DOHH2 (cell line): ENCODE measurements around the gene MGARP.

Source experiments
- H3F3A ChIP-seq: fragments of 200-600 bp; sonication (generic), shearing (Covaris generic); 2 replicates; pipeline ENCODE4 v1.6.0; 2016; ENCODE audit warnings: antibody characterized with exemption, mild to moderate bottlenecking; ENCODE audit not compliant: control insufficient read depth, insufficient read depth
- H3K27ac ChIP-seq: fragments of 200-600 bp; sonication (generic); 2 replicates; pipeline ENCODE4 v1.5.1; 2014; ENCODE audit warnings: low read depth, mild to moderate bottlenecking, low read length, moderate library complexity
- H3K27me3 ChIP-seq: fragments of 200-600 bp; sonication (generic); 2 replicates; pipeline ENCODE4 v1.6.1; 2014; ENCODE audit warnings: mild to moderate bottlenecking, low read length, mixed read lengths; ENCODE audit not compliant: control insufficient read depth
- H3K36me3 ChIP-seq: fragments of 200-600 bp; sonication (generic); 2 replicates; pipeline ENCODE4 v1.6.1; 2014; ENCODE audit warnings: mild to moderate bottlenecking, low read length, moderate library complexity, mixed read lengths; ENCODE audit not compliant: control insufficient read depth
- H3K4me1 ChIP-seq: fragments of 200-600 bp; sonication (generic); 2 replicates; pipeline ENCODE4 v1.6.1; 2014; ENCODE audit warnings: mild to moderate bottlenecking, low read length, mixed read lengths; ENCODE audit not compliant: control insufficient read depth
- H3K4me2 ChIP-seq: fragments of 200-600 bp; sonication (generic); 2 replicates; pipeline ENCODE4 v1.6.0; 2014; ENCODE audit warnings: mild to moderate bottlenecking, low read length, moderate library complexity
- H3K4me3 ChIP-seq: fragments of 200-600 bp; sonication (generic); 2 replicates; pipeline ENCODE4 v1.5.1; 2014; ENCODE audit warnings: mild to moderate bottlenecking, low read length, mixed read lengths
- H3K79me2 ChIP-seq: fragments of 200-600 bp; sonication (generic); 2 replicates; pipeline ENCODE4 v1.6.1; 2014; ENCODE audit warnings: mild to moderate bottlenecking, low read length, mixed read lengths; ENCODE audit not compliant: control insufficient read depth
- H3K9me2 ChIP-seq: fragments of 200-600 bp; sonication (generic); replicated peaks from 2 replicates; pipeline ENCODE4 v1.6.1; 2014; ENCODE audit warnings: mild to moderate bottlenecking, low read length, mixed read lengths; ENCODE audit not compliant: control insufficient read depth
- H3K9me3 ChIP-seq: fragments of 200-600 bp; sonication (generic); 2 replicates; pipeline ENCODE4 v1.6.1; 2014; ENCODE audit warnings: antibody characterized with exemption, low read length, mixed read lengths; ENCODE audit not compliant: control insufficient read depth, insufficient read depth
- H4K20me1 ChIP-seq: fragments of 200-600 bp; sonication (generic); 2 replicates; pipeline ENCODE4 v1.6.0; 2014; ENCODE audit warnings: low read depth, mild to moderate bottlenecking, antibody characterized with exemption, low read length, moderate library complexity; ENCODE audit not compliant: control insufficient read depth, insufficient read depth
- CTCF ChIP-seq: fragments of 200-600 bp; sonication (generic); IDR thresholded peaks from one replicate; pipeline ENCODE4 v1.5.1; 2014; ENCODE audit warnings: antibody characterized with exemption, mild to moderate bottlenecking, low read depth, low read length; ENCODE audit not compliant: poor library complexity, severe bottlenecking
- EZH2phosphoT487 ChIP-seq: fragments of 200-600 bp; sonication (generic); IDR thresholded peaks from 2 replicates; pipeline ENCODE4 v1.6.1; 2017; ENCODE audit warnings: borderline replicate concordance, mild to moderate bottlenecking, antibody characterized with exemption, low read length, moderate library complexity, mixed read lengths

The MGARP gene

DNA sequence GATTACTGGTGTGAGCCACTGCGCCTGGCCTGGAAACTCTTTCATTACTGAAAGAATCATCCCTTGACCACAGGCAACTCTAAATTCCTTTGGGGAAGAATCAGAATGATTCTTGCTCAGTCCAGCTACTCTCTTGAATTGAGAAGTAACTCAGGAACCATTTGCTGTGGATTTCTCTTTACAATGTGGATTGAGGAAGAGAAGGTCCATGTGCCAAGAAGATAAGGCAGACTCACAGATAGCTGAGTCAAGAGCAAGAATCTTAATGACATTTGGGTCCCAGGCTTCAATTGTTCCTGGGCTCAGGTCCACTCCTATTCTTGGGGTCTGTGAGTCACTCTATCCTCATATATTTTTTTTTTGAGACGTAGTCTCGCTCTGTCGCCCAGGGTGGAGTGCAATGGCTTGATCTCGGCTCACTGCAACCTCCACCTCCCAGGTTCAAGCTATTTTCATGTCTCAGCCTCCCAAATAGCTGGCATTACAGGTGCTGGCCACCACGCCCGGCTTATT is 6.2 kb upstream of the MGARP start:
- Histone ChIP-seq H4K20me1 (no peaks in the 10 kb centered on the region), H3K9me2 (no peaks in the 10 kb centered on the region), H3K79me2 (no peaks in the 10 kb centered on the region), H3K27ac (no peak overlapping the region), H3K36me3 (peaks cover 7% of the 10 kb centered on the region), H3K27me3 (0 out of 2 replicates have a peak, but pooled peaks cover under 1% of the 10 kb centered on the region), H3K4me1 (no peaks in the 10 kb centered on the region), H3K4me2 (no peak overlapping the region), H3K9me3 (peaks cover 9% of the 10 kb centered on the region; the same call in 1 of the 2 replicates), H3F3A (no peaks in the 10 kb centered on the region; the same call in none of the 2 replicates), H3K4me3 (no peak overlapping the region)
- TF ChIP-seq CTCF: no peak
- TF ChIP-seq EZH2phosphoT487: no peak

DNA sequence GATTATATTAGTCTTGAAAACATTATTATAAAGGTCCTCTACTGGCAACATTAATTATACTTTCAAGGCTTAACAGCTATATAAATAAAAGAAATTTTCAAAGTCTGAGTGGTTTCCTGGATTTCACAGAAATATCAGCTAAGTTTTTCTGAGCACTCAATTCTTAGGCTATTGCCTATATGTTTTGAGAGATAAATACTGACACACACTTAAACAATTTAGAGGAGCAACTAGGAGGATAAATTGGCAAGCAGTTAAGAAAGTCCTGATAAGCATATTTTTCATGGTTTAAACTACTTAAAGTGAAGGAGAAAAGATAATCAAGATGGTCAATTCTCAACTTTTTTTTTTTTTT is 2.7 kb upstream of the MGARP start:
- Histone ChIP-seq H4K20me1 (no peaks in the 10 kb centered on the region), H3K27me3 (peaks cover 22% of the 10 kb centered on the region), H3K36me3 (no peaks in the 10 kb centered on the region), H3K4me2 (no peak overlapping the region), H3K9me3 (peaks cover 9% of the 10 kb centered on the region; the same call in 1 of the 2 replicates), H3K4me3 (no peak overlapping the region), H3F3A (no peaks in the 10 kb centered on the region; the same call in 1 of the 2 replicates), H3K4me1 (0 out of 2 replicates have a peak, but pooled peaks cover 3% of the 10 kb centered on the region), H3K79me2 (no peaks in the 10 kb centered on the region), H3K27ac (no peak overlapping the region), H3K9me2 (no peaks in the 10 kb centered on the region)
- TF ChIP-seq EZH2phosphoT487: no peak
- TF ChIP-seq CTCF: no peak

DNA sequence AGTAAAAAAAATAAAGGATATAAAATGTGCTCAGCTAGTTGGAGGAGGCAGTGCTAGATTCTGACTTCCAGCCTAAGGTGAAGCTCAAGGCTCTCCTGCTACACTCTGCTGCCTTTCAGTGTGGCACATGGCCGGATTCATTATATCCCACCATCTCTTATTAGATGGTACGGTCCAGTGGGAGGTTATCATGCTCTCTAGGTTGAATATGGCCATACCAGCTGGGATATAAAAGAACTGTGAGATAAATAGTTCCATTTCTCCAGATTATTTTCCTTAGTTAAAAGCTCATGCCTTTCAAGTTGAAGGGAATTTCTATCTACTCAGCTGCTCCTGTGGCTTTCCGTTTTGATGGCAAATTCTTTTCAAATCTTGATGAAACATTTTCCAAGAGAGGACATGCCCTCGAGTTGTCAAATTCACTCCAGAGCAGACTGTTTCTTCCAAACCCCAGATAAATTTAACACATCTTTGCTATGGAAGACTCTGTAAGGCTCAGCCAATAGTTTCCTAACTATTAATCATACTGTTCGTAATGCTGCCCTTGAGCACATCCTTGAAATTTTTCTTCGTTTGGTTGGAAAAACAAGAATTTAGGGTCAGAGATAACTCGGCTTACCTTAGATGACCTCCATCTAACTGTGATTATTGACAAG is 2.2 kb upstream of the MGARP start:
- 0 out of 2 replicates have a peak, but pooled peaks cover 3% of the 10 kb centered on the region for H3K4me1 ChIP-seq
- H3K9me3 ChIP-seq: peaks cover 9% of the 10 kb centered on the region; the same call in 1 of the 2 replicates
- no peak overlapping the region for H3K27ac ChIP-seq
- TF ChIP-seq EZH2phosphoT487 (no peak), CTCF (no peak)
- peaks cover 23% of the 10 kb centered on the region for H3K27me3 ChIP-seq
- no peaks in the 10 kb centered on the region for H3K9me2 ChIP-seq
- H3F3A ChIP-seq: no peaks in the 10 kb centered on the region; the same call in 1 of the 2 replicates
- H4K20me1 ChIP-seq: no peaks in the 10 kb centered on the region
- no peak overlapping the region for H3K4me2 ChIP-seq
- no peaks in the 10 kb centered on the region for H3K79me2 ChIP-seq
- H3K36me3 ChIP-seq: no peaks in the 10 kb centered on the region
- no peak overlapping the region for H3K4me3 ChIP-seq
